ENCODE data around the gene FBXO46. TPM values are rescaled to one million over a fixed set of nuclear protein-coding genes. Genes with fewer than 3 reads are reported as not detected.

FBXO46 gene
- total and polyA plus RNA-seq, 2 of the 13 experiments (the other 11 are each of a cell fraction or from before 2014, with no cell fraction given), result 6.2 to 6.4 TPM

- TF ChIP-seq ZNF101 (CRISPR knock-in tag; IDR thresholded peaks at IDR 0.05; ENCODE audit: borderline replicate concordance, low read depth) (no peak), NBN (conservative IDR thresholded peaks at IDR 0.05) (no peak), ELF4 (CRISPR knock-in tag; IDR thresholded peaks at IDR 0.05; ENCODE audit: borderline replicate concordance) (no peak), BCLAF1 (IDR thresholded peaks at IDR 0.05) (no peak), ZNF275 (CRISPR knock-in tag; IDR thresholded peaks at IDR 0.05; ENCODE audit: borderline replicate concordance) (no peak), NFE2 (CRISPR knock-in tag; IDR thresholded peaks at IDR 0.05) (no peak), LBX2 (CRISPR knock-in tag; IDR thresholded peaks at IDR 0.05; ENCODE audit: borderline replicate concordance) (no peak), FOXA3 (CRISPR knock-in tag; IDR thresholded peaks at IDR 0.05) (no peak), TRIM22 (IDR thresholded peaks at IDR 0.05) (no peak), FOXC1 (CRISPR knock-in tag; IDR thresholded peaks at IDR 0.05; ENCODE audit: borderline replicate concordance) (0 out of 2 replicates have a peak, but pooled peaks have one; percentile 18), SOX6 (IDR thresholded peaks at IDR 0.05) (no peak), SOX6 (CRISPR knock-in tag; IDR thresholded peaks at IDR 0.05) (no peak), ZNF776 (CRISPR knock-in tag; IDR thresholded peaks at IDR 0.05) (no peak), SRY (CRISPR knock-in tag; IDR thresholded peaks at IDR 0.05) (peak; percentile 65; the same call in 1 of the 2 replicates), HES4 (CRISPR knock-in tag; IDR thresholded peaks at IDR 0.05; ENCODE audit: borderline replicate concordance) (peak; percentile 61; the same call in 1 of the 2 replicates), FOSL1 (CRISPR knock-in tag; IDR thresholded peaks at IDR 0.05; ENCODE audit: borderline replicate concordance) (no peak), RNF2 (conservative IDR thresholded peaks at IDR 0.05; ENCODE audit: low read depth) (no peak), ZBTB8A (CRISPR knock-in tag; IDR thresholded peaks at IDR 0.05; ENCODE audit: borderline replicate concordance, low read depth) (no peak), ZBTB46 (CRISPR knock-in tag; IDR thresholded peaks at IDR 0.05; ENCODE audit: borderline replicate concordance) (no peak), ZFP41 (CRISPR knock-in tag; IDR thresholded peaks at IDR 0.05; ENCODE audit: borderline replicate concordance) (no peak), PHF21A (CRISPR knock-in tag; IDR thresholded peaks at IDR 0.05) (no peak), ZNF383 (CRISPR knock-in tag; IDR thresholded peaks at IDR 0.05; ENCODE audit: borderline replicate concordance) (no peak)
Measured at GRCh38 chr19:45767881-45768654, 37.4 kb upstream of the FBXO46 start (continued).
